Calu3 (cell line): ENCODE measurements around the gene NOL4L. TPM values are rescaled to one million over a fixed set of nuclear protein-coding genes. Genes with fewer than 3 reads are reported as not detected.

Experiments used
- BruUV-seq: library from RNA; stranded (reverse); fragments of 400-500 nt; replicated peaks from 2 replicates; lab custom pipeline; 2021; lab: Mats Ljungman, UMichigan
- CTCF ChIA-PET: fragments of 300-600 bp; sonication (Branson Sonifier 250); formaldehyde crosslinking; loops from one replicate; lab custom pipeline; 2022; ENCODE audit warnings: antibody characterized with exemption; lab: Charles Lee
- DNase-seq: peaks from one replicate; pipeline ENCODE4 v3.0.0; 2022
- H3K27ac Mint-ChIP-seq: one replicate; pipeline ENCODE4 v1.8.0; 2022; ENCODE audit warnings: mixed read lengths; ENCODE audit not compliant: unreplicated experiment
- H3K27me3 Mint-ChIP-seq: one replicate; pipeline ENCODE4 v1.8.0; 2022; ENCODE audit warnings: mixed read lengths; ENCODE audit not compliant: unreplicated experiment
- H3K36me3 Mint-ChIP-seq: one replicate; pipeline ENCODE4 v1.8.0; 2022; ENCODE audit warnings: mild to moderate bottlenecking, moderate library complexity, mixed read lengths; ENCODE audit not compliant: insufficient read depth, unreplicated experiment
- H3K4me1 Mint-ChIP-seq: one replicate; pipeline ENCODE4 v1.8.0; 2022; ENCODE audit warnings: mild to moderate bottlenecking, low read depth, mixed read lengths; ENCODE audit not compliant: unreplicated experiment
- H3K4me3 Mint-ChIP-seq: one replicate; pipeline ENCODE4 v1.8.0; 2022; ENCODE audit warnings: mild to moderate bottlenecking, low read depth, moderate library complexity, mixed read lengths; ENCODE audit not compliant: unreplicated experiment
- H3K9me3 Mint-ChIP-seq: one replicate; pipeline ENCODE4 v1.8.0; 2022; ENCODE audit warnings: low read depth, mixed read lengths; ENCODE audit not compliant: unreplicated experiment
- intact Hi-C: fragments of 100-400 bp; cut with micrococcal nuclease; formaldehyde crosslinking; loops from one replicate; pipeline ENCODE4 v1.10.0; 2022; ENCODE audit not compliant: unreplicated experiment
- total RNA-seq: library from RNA; stranded (reverse); gene quantifications from 2 replicates; pipeline ENCODE4 v1.2.3, GENCODE V29; 2022
- TF ChIP-seq, protein P1 (sequence below): fragments of 200-600 bp; IDR thresholded peaks from one replicate; pipeline ENCODE4 v1.8.0; 2022; ENCODE audit warnings: antibody characterized with exemption; ENCODE audit not compliant: unreplicated experiment

Gene NOL4L
- total RNA-seq, 1 experiment from 2014 or later: 46.9 TPM

DNA sequence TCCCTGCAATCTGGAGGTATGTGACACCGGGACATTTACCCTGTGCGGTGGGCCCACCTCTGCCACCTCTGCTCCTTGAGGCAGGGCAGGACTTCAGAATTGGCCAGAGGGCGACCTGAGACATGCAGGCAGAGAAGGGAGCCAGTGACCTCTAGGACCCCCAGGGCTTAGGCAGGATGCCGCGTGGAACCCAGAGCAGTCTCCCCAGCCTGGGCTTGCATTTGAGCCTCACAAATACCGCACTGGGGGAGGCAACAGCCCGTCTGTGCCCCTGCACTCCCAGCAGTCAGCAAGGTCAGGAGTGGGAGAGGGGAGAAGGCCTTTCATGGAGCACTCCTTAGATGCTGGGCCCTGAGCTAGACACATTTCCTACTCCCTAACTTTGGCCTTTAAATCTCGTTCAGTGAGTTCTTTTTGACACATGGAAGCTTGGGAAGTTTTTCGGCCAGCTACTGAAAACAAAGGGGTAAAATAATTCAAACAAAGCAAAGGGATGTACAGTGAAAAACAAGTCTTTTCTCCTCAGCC lies 46.9 kb upstream of the NOL4L start:
- intact Hi-C loops: no loop called here
- H3K4me3 Mint-ChIP-seq: no peak overlapping the region
- DNase-seq: no peak
- H3K36me3 Mint-ChIP-seq: no peaks in the 10 kb centered on the region
- no peaks in the 10 kb centered on the region for H3K9me3 Mint-ChIP-seq
- CTCF ChIA-PET: interaction anchor here (0.5 kb wide), 1 partner anchor 105 kb away, joined by 3 read pairs; no protein-coding TSS in a partner anchor
- BruUV-seq: no TSS peak
- H3K4me1 Mint-ChIP-seq: no peaks in the 10 kb centered on the region
- H3K27ac Mint-ChIP-seq: no peak overlapping the region
- TF ChIP-seq, protein P1, sequence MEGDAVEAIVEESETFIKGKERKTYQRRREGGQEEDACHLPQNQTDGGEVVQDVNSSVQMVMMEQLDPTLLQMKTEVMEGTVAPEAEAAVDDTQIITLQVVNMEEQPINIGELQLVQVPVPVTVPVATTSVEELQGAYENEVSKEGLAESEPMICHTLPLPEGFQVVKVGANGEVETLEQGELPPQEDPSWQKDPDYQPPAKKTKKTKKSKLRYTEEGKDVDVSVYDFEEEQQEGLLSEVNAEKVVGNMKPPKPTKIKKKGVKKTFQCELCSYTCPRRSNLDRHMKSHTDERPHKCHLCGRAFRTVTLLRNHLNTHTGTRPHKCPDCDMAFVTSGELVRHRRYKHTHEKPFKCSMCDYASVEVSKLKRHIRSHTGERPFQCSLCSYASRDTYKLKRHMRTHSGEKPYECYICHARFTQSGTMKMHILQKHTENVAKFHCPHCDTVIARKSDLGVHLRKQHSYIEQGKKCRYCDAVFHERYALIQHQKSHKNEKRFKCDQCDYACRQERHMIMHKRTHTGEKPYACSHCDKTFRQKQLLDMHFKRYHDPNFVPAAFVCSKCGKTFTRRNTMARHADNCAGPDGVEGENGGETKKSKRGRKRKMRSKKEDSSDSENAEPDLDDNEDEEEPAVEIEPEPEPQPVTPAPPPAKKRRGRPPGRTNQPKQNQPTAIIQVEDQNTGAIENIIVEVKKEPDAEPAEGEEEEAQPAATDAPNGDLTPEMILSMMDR: no peak
- peaks cover 88% of the 10 kb centered on the region for H3K27me3 Mint-ChIP-seq

DNA sequence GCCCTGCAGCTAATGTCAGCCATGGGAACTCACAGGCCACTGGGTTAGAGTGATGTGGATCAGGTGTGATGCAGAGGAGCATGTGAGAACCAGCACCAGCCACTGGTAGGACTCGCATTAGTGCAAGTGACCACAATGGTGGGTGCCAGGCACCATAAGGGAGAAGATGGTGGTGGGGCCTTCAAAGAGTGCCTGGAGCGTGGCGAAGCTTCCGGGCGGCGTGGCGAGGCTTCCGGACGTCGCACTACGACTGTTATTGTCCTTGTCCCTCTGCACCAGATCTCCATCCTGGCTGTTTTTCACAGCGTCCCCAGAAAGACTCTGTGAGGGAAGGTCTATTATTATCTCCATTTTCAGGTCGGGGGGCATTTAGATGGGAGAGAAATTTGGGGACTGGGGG lies 44.7 kb upstream of the NOL4L start:
- DNase-seq: no peak
- Mint-ChIP-seq H3K9me3 (no peaks in the 10 kb centered on the region), H3K27me3 (peaks cover 92% of the 10 kb centered on the region), H3K36me3 (no peaks in the 10 kb centered on the region), H3K27ac (no peak overlapping the region), H3K4me3 (no peak overlapping the region), H3K4me1 (no peaks in the 10 kb centered on the region)
- CTCF ChIA-PET: interaction anchor here (0.6 kb wide), 1 partner anchor 10 kb away, joined by 3 read pairs; no protein-coding TSS in a partner anchor
- TF ChIP-seq, protein P1: no peak
- no TSS peak for BruUV-seq
- intact Hi-C loops: no loop called here

DNA sequence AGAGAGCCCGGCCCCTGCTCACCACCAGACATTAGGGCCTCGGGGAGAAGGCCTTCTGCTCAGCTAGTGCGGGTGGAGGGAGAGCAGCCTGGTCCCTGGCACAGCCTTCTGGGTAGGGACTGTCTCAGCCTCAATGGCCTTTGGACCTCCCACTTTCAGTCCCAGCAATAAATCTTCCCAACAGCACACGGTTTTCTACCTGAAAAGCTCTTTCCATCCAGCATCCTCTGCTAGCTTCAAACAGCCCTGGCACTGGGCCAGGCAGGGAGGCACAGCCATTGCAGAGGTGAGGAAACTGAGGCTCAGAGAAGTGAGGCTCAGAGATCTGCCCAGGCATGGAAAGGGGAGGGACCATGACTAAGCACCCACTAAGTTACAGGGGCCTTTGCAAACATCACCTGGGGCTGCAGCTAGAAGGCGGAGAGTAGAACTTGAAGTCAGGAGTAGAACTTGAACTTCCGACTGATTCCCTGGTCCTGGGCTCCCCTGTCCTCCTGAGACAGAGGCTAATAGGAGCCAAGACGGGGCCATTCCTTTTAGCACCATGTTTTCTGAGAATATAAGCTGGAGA lies 43.9 kb upstream of the NOL4L start:
- no TSS peak for BruUV-seq
- no peaks in the 10 kb centered on the region for H3K4me1 Mint-ChIP-seq
- H3K27me3 Mint-ChIP-seq: peaks cover 94% of the 10 kb centered on the region
- CTCF ChIA-PET: no interaction called here
- intact Hi-C loops: no loop called here
- no peak overlapping the region for H3K4me3 Mint-ChIP-seq
- H3K27ac Mint-ChIP-seq: no peak overlapping the region
- no peak for DNase-seq
- no peaks in the 10 kb centered on the region for H3K9me3 Mint-ChIP-seq
- TF ChIP-seq, protein P1: no peak
- no peaks in the 10 kb centered on the region for H3K36me3 Mint-ChIP-seq

DNA sequence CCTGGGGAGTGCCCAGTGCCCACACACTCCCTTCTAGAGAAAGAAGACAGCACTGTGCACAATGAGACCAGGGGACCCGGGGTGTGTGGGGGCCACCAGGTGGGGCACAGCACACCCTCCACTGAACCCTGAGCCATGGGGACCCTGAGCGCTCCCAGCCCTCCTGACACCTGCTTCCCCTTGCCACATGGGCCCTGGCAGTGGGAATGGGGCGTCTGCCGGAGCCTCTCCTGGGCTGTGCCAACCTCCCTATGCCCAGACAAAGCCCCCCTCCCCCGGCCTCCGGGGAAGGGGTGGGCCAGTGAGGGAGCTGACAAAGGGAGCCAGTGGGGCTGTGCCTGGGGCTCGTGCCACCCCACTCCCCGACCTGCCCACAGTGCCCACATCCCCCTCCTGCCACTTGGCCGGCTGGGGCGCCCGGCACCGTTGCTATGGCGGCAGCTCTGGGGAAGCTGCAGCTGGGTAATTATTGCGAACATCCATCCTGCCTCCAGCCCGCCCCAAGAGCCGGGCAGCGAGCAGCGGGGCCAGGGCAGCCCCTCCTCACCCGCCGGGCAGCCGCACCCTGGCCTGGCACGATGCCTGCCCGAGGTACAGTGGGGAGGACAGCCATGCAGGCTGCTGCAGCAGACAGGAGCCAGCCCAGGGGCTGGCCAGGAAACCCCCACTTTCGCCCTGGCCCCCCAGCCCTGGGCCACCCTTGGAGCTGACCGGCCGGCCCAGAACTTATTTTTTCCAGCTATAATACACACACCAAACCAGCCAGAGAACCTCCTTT lies 41.9 kb upstream of the NOL4L start:
- H3K27me3 Mint-ChIP-seq: peaks cover 88% of the 10 kb centered on the region
- TF ChIP-seq, protein P1: no peak
- CTCF ChIA-PET: interaction anchor here (0.7 to 1.0 kb wide), 3 partner anchors 16 to 144 kb away, joined by 3 to 5 read pairs (median 3); no protein-coding TSS in a partner anchor
- intact Hi-C loops: no loop called here
- peak; percentile 46 for DNase-seq
- no peaks in the 10 kb centered on the region for H3K9me3 Mint-ChIP-seq
- no peak overlapping the region for H3K27ac Mint-ChIP-seq
- H3K36me3 Mint-ChIP-seq: no peaks in the 10 kb centered on the region
- no peak overlapping the region for H3K4me3 Mint-ChIP-seq
- H3K4me1 Mint-ChIP-seq: no peaks in the 10 kb centered on the region
- no TSS peak for BruUV-seq
